ENCODE results near the gene ATRNL1. TPM values are rescaled to one million over a fixed set of nuclear protein-coding genes. Genes with fewer than 3 reads are reported as not detected.

The ATRNL1 gene
- total and polyA plus RNA-seq, 4 donors, result 2.6 to 41.0 (median 15.1) TPM

DNA sequence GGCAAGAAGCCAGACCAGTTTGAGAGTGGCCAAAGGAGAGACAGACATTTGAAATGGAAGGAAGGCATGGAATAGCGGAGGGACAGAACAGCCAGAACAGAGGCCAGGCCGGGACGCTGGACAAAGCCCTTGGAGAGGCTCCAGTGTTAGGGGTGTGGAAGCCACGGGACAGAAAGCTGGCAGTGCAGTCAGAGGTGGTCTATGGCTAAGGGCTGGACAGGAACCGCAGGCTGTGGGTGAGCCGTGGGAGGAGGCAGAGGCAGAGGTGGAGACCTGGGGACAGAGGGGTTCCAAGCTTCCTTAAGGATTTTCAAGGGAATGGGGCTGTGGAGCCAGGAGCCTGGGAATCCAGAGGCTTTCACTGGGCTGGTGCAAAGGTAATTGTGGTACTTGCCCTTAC, 878.8 kb downstream of the ATRNL1 start:
- WGBS, 2 donors, result 29 to 31% methylated on average over 6 of the region's 6 CpGs
- Histone ChIP-seq H3K27me3 (ENCODE audit: control insufficient read depth in 1 of 2, insufficient read depth in 2 of 2, low read length in 1 of 2) (no peaks in the 10 kb centered on the region), H3K9me3 (ENCODE audit: control insufficient read depth, low read length) (no peaks in the 10 kb centered on the region), H3K27ac (ENCODE audit: low read depth in 1 of 2, low read length in 2 of 2) (no peak overlapping the region), H3K36me3 (ENCODE audit: control insufficient read depth in 1 of 2, insufficient read depth in 2 of 2, low read length in 1 of 2) (no peaks in the 10 kb centered on the region), H3K4me1 (ENCODE audit: control insufficient read depth in 1 of 2, insufficient read depth in 2 of 2, low read length in 2 of 2) (no peaks in the 10 kb centered on the region), H3K4me3 (ENCODE audit: low read length in 2 of 2) (no peak overlapping the region)
- intact Hi-C loops (cut with DNase I), result no loop called here
- ATAC-seq (ENCODE audit: low FRiP score), result no peak
- no peak for DNase-seq

GRCh38 chr10:115972426-115972825, 879.3 kb downstream of the ATRNL1 start:
- no peaks in the 10 kb centered on the region for H3K36me3 ChIP-seq (ENCODE audit: control insufficient read depth in 1 of 2, insufficient read depth in 2 of 2, low read length in 1 of 2)
- H3K27me3 ChIP-seq (ENCODE audit: control insufficient read depth in 1 of 2, insufficient read depth in 2 of 2, low read length in 1 of 2), result no peaks in the 10 kb centered on the region
- no peak overlapping the region for H3K27ac ChIP-seq (ENCODE audit: low read depth in 1 of 2, low read length in 2 of 2)
- H3K4me3 ChIP-seq (ENCODE audit: low read length in 2 of 2), result no peak overlapping the region
- no peaks in the 10 kb centered on the region for H3K4me1 ChIP-seq (ENCODE audit: control insufficient read depth in 1 of 2, insufficient read depth in 2 of 2, low read length in 2 of 2)
- ATAC-seq (ENCODE audit: low FRiP score) (no peak), DNase-seq (no peak)
- intact Hi-C loops (cut with DNase I), result no loop called here
- H3K9me3 ChIP-seq (ENCODE audit: control insufficient read depth, low read length), result no peaks in the 10 kb centered on the region
- WGBS, 2 donors, result 81 to 90% methylated on average over 11 of the region's 11 CpGs

GRCh38 chr10:115974351-115974750, 881.2 kb downstream of the ATRNL1 start:
- Histone ChIP-seq H3K9me3 (ENCODE audit: control insufficient read depth, low read length) (no peaks in the 10 kb centered on the region), H3K27me3 (ENCODE audit: control insufficient read depth in 1 of 2, insufficient read depth in 2 of 2, low read length in 1 of 2) (no peaks in the 10 kb centered on the region), H3K36me3 (ENCODE audit: control insufficient read depth in 1 of 2, insufficient read depth in 2 of 2, low read length in 1 of 2) (no peaks in the 10 kb centered on the region), H3K4me3 (ENCODE audit: low read length in 2 of 2) (no peak overlapping the region), H3K27ac (ENCODE audit: low read depth in 1 of 2, low read length in 2 of 2) (peak overlapping the region in 1 of 2 donors; percentile 30), H3K4me1 (ENCODE audit: control insufficient read depth in 1 of 2, insufficient read depth in 2 of 2, low read length in 2 of 2) (no peaks in the 10 kb centered on the region)
- 54 to 61% methylated on average over 4 of the region's 4 CpGs for WGBS, 2 donors
- no peak for DNase-seq
- intact Hi-C loops (cut with DNase I), result no loop called here
- peak; percentile 3 for ATAC-seq (ENCODE audit: low FRiP score)

GRCh38 chr10:115974816-115975430, 881.8 kb downstream of the ATRNL1 start:
- H3K9me3 ChIP-seq (ENCODE audit: control insufficient read depth, low read length), result no peaks in the 10 kb centered on the region
- no peaks in the 10 kb centered on the region for H3K36me3 ChIP-seq (ENCODE audit: control insufficient read depth in 1 of 2, insufficient read depth in 2 of 2, low read length in 1 of 2)
- peak; percentile 40 for ATAC-seq (ENCODE audit: low FRiP score)
- no peaks in the 10 kb centered on the region for H3K4me1 ChIP-seq (ENCODE audit: control insufficient read depth in 1 of 2, insufficient read depth in 2 of 2, low read length in 2 of 2)
- H3K27ac ChIP-seq (ENCODE audit: low read depth in 1 of 2, low read length in 2 of 2), result peak overlapping the region; percentile 13 to 30
- DNase-seq, result no peak
- H3K27me3 ChIP-seq (ENCODE audit: control insufficient read depth in 1 of 2, insufficient read depth in 2 of 2, low read length in 1 of 2), result no peaks in the 10 kb centered on the region
- WGBS, 2 donors, result 12 to 17% methylated on average over 9 of the region's 9 CpGs
- H3K4me3 ChIP-seq (ENCODE audit: low read length in 2 of 2), result no peak overlapping the region
- intact Hi-C loops (cut with DNase I), result loop anchor here in 1 of 2 donors (5.0 kb wide), 1 partner anchor 1358 kb away; no protein-coding TSS in a partner anchor

DNA sequence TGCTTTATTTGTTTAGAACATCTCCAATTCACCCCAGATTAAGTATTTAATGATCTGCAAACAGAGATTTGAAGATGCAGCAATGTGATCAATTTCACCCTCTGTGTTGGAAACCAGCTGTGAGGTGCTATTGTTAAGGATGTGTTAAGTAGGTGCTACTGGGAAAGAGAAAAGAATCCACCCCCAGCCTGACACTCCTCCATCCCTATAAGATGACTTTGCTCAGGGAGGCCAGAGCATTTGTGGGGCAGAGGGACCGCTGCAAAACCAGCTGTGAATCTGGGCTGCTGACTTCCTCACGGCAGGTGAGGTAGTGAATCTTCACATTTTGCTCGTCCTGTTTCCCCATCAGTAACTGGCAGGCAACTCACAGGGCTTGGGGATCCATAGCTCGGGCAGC, 882.3 kb downstream of the ATRNL1 start:
- no peak for ATAC-seq (ENCODE audit: low FRiP score)
- H3K27ac ChIP-seq (ENCODE audit: low read depth in 1 of 2, low read length in 2 of 2), result no peak overlapping the region
- 88 to 91% methylated on average over 4 of the region's 4 CpGs for WGBS, 2 donors
- intact Hi-C loops (cut with DNase I), result loop anchor here in 1 of 2 donors (5.0 kb wide), 1 partner anchor 1358 kb away; no protein-coding TSS in a partner anchor
- no peak overlapping the region for H3K4me3 ChIP-seq (ENCODE audit: low read length in 2 of 2)
- no peaks in the 10 kb centered on the region for H3K9me3 ChIP-seq (ENCODE audit: control insufficient read depth, low read length)
- no peaks in the 10 kb centered on the region for H3K27me3 ChIP-seq (ENCODE audit: control insufficient read depth in 1 of 2, insufficient read depth in 2 of 2, low read length in 1 of 2)
- no peak for DNase-seq
- H3K36me3 ChIP-seq (ENCODE audit: control insufficient read depth in 1 of 2, insufficient read depth in 2 of 2, low read length in 1 of 2), result no peaks in the 10 kb centered on the region
- H3K4me1 ChIP-seq (ENCODE audit: control insufficient read depth in 1 of 2, insufficient read depth in 2 of 2, low read length in 2 of 2), result no peaks in the 10 kb centered on the region

- intact Hi-C loops (cut with DNase I), result loop anchor here in 1 of 2 donors (5.0 kb wide), 1 partner anchor 1359 kb away; no protein-coding TSS in a partner anchor
- no peak overlapping the region for H3K4me3 ChIP-seq (ENCODE audit: low read length in 2 of 2)
- H3K27ac ChIP-seq (ENCODE audit: low read depth in 1 of 2, low read length in 2 of 2), result no peak overlapping the region
- no peak for DNase-seq
- H3K36me3 ChIP-seq (ENCODE audit: control insufficient read depth in 1 of 2, insufficient read depth in 2 of 2, low read length in 1 of 2), result no peaks in the 10 kb centered on the region
- 88 to 93% methylated on average over 5 of the region's 5 CpGs for WGBS, 2 donors
- H3K27me3 ChIP-seq (ENCODE audit: control insufficient read depth in 1 of 2, insufficient read depth in 2 of 2, low read length in 1 of 2), result no peaks in the 10 kb centered on the region
- ATAC-seq (ENCODE audit: low FRiP score), result no peak
- H3K9me3 ChIP-seq (ENCODE audit: control insufficient read depth, low read length), result no peaks in the 10 kb centered on the region
- H3K4me1 ChIP-seq (ENCODE audit: control insufficient read depth in 1 of 2, insufficient read depth in 2 of 2, low read length in 2 of 2), result no peaks in the 10 kb centered on the region
Measured at GRCh38 chr10:115976342-115976741, 883.2 kb downstream of the ATRNL1 start.

DNA sequence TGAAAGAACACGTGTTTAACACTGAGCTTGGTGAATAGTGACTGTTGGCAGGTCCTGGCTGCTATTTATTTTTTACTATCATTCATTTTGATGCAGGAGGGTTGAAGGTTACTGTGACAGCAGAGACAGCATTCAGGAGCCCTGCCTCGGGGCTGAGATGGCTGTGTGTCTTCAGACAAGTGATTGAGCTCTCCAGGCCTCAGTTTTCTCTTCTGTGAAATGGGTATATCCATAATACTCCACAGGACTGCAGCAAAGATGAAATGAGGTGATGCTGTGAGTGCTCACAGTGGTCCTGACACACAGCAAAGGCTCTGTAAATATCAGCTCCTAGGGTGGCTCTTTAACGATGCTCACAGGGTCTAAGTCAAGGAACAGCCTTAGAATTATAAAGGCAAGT, 884.7 kb downstream of the ATRNL1 start:
- intact Hi-C loops (cut with DNase I), result loop anchor here in 1 of 2 donors (5.0 kb wide), 1 partner anchor 1361 kb away; no protein-coding TSS in a partner anchor

GRCh38 chr10:115979576-115979975, 886.4 kb downstream of the ATRNL1 start:
- H3K4me3 ChIP-seq (ENCODE audit: low read length in 2 of 2), result no peak overlapping the region
- H3K27ac ChIP-seq (ENCODE audit: low read depth in 1 of 2, low read length in 2 of 2), result no peak overlapping the region
- H3K9me3 ChIP-seq (ENCODE audit: control insufficient read depth, low read length), result no peaks in the 10 kb centered on the region
- WGBS, 2 donors, result 90 to 94% methylated on average over 1 of the region's 1 CpG
- H3K36me3 ChIP-seq (ENCODE audit: control insufficient read depth in 1 of 2, insufficient read depth in 2 of 2, low read length in 1 of 2), result no peaks in the 10 kb centered on the region
- DNase-seq (no peak), ATAC-seq (ENCODE audit: low FRiP score) (no peak)
- intact Hi-C loops (cut with DNase I), result loop anchor here in 1 of 2 donors (5.0 kb wide), 1 partner anchor 1362 kb away; no protein-coding TSS in a partner anchor
- no peaks in the 10 kb centered on the region for H3K27me3 ChIP-seq (ENCODE audit: control insufficient read depth in 1 of 2, insufficient read depth in 2 of 2, low read length in 1 of 2)
- H3K4me1 ChIP-seq (ENCODE audit: control insufficient read depth in 1 of 2, insufficient read depth in 2 of 2, low read length in 2 of 2), result no peaks in the 10 kb centered on the region

More for the DNA sequence above, 884.7 kb downstream of the ATRNL1 start:
- H3K4me1 ChIP-seq (ENCODE audit: control insufficient read depth in 1 of 2, insufficient read depth in 2 of 2, low read length in 2 of 2), result no peaks in the 10 kb centered on the region
- 79 to 81% methylated on average over 3 of the region's 3 CpGs for WGBS, 2 donors
- H3K27ac ChIP-seq (ENCODE audit: low read depth in 1 of 2, low read length in 2 of 2), result no peak overlapping the region
- H3K27me3 ChIP-seq (ENCODE audit: control insufficient read depth in 1 of 2, insufficient read depth in 2 of 2, low read length in 1 of 2), result no peaks in the 10 kb centered on the region
- no peak for ATAC-seq (ENCODE audit: low FRiP score)
- no peak overlapping the region for H3K4me3 ChIP-seq (ENCODE audit: low read length in 2 of 2)
- no peak for DNase-seq
- H3K9me3 ChIP-seq (ENCODE audit: control insufficient read depth, low read length), result no peaks in the 10 kb centered on the region
- no peaks in the 10 kb centered on the region for H3K36me3 ChIP-seq (ENCODE audit: control insufficient read depth in 1 of 2, insufficient read depth in 2 of 2, low read length in 1 of 2)

DNA sequence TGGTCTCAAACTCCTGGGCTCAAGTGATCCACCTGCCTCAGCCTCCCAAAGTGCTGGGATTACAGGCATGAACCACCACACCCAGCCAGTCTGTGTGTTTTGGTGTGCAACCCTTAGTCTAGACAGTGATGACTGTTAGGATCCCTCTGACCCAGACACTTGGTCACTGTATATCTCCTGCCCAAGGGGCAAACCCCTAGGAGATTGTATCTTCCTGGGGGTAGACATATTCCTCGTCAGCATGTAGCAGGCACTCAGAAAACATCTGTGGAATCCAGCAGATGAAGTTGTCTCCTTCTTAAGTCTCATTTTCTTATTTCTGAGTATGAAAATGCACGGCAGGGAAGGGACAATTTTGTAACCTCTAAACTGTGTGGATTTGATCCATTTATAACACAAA, 887.3 kb downstream of the ATRNL1 start:
- WGBS, 2 donors, result 41 to 42% methylated on average over 2 of the region's 2 CpGs
- no peak for DNase-seq
- ATAC-seq (ENCODE audit: low FRiP score), result no peak
- Histone ChIP-seq H3K4me3 (ENCODE audit: low read length in 2 of 2) (no peak overlapping the region), H3K27me3 (ENCODE audit: control insufficient read depth in 1 of 2, insufficient read depth in 2 of 2, low read length in 1 of 2) (no peaks in the 10 kb centered on the region), H3K36me3 (ENCODE audit: control insufficient read depth in 1 of 2, insufficient read depth in 2 of 2, low read length in 1 of 2) (no peaks in the 10 kb centered on the region), H3K27ac (ENCODE audit: low read depth in 1 of 2, low read length in 2 of 2) (no peak overlapping the region), H3K9me3 (ENCODE audit: control insufficient read depth, low read length) (no peaks in the 10 kb centered on the region), H3K4me1 (ENCODE audit: control insufficient read depth in 1 of 2, insufficient read depth in 2 of 2, low read length in 2 of 2) (no peaks in the 10 kb centered on the region)
- intact Hi-C loops (cut with DNase I), result no loop called here

Measured in aorta (tissue), 5 donors.